Natural killer cell (primary cell): ENCODE measurements around the gene VASH2. TPM values are rescaled to one million over a fixed set of nuclear protein-coding genes. Genes with fewer than 3 reads are reported as not detected.

Experiments used
- ATAC-seq, 3 donors: fragments of 150-1000 bp in 2 of 3; fragments of 200-7000 bp in 1 of 3; cut with Tn5 transposase; 1 replicate in 1 of 3; 2 replicates in 2 of 3; pipeline ENCODE4 v1.10.0; 2021; ENCODE audit warnings: mild to moderate bottlenecking in 2 of 3, moderate library complexity in 2 of 3
- DNase-seq, 2 donors: peaks; one replicate each; pipeline versions ENCODE4 v3.0.0 to v3.0.0-alpha.2; 2013 to 2021; ENCODE audit warnings: mixed read lengths in 1 of 2
- H3K27ac ChIP-seq: one replicate; pipeline ENCODE4 v1.5.1; 2013; ENCODE audit warnings: mild to moderate bottlenecking, low read length
- H3K27me3 ChIP-seq: one replicate; pipeline ENCODE4 v1.6.1; 2013; ENCODE audit warnings: low read length; ENCODE audit not compliant: control insufficient read depth, insufficient read depth
- H3K36me3 ChIP-seq: one replicate; pipeline ENCODE4 v1.6.1; 2013; ENCODE audit warnings: low read length; ENCODE audit not compliant: control insufficient read depth, insufficient read depth
- H3K4me1 ChIP-seq: one replicate; pipeline ENCODE4 v1.6.1; 2013; ENCODE audit warnings: low read length; ENCODE audit not compliant: control insufficient read depth, insufficient read depth
- H3K4me3 ChIP-seq: one replicate; pipeline ENCODE4 v1.5.1; 2013; ENCODE audit warnings: low read length
- H3K9me3 ChIP-seq: one replicate; pipeline ENCODE4 v1.6.1; 2013; ENCODE audit warnings: low read length; ENCODE audit not compliant: control insufficient read depth, insufficient read depth
- H3K27ac Mint-ChIP-seq, 2 donors: one replicate each; pipeline ENCODE4 v1.8.0; 2022; ENCODE audit warnings: mild to moderate bottlenecking in 2 of 2, mixed read lengths in 2 of 2, moderate library complexity in 1 of 2
- H3K27me3 Mint-ChIP-seq, 2 donors: one replicate each; pipeline ENCODE4 v1.8.0; 2022; ENCODE audit warnings: low read depth in 2 of 2, mixed read lengths in 2 of 2
- H3K36me3 Mint-ChIP-seq: one replicate; pipeline ENCODE4 v1.8.0; 2022; ENCODE audit warnings: mixed read lengths
- H3K4me1 Mint-ChIP-seq, 2 donors: one replicate each; pipeline ENCODE4 v1.8.0; 2022; ENCODE audit warnings: mixed read lengths in 2 of 2
- H3K4me3 Mint-ChIP-seq: one replicate; pipeline ENCODE4 v1.8.0; 2022; ENCODE audit warnings: mild to moderate bottlenecking, moderate library complexity, mixed read lengths
- H3K9me3 Mint-ChIP-seq, 2 donors: one replicate each; pipeline ENCODE4 v1.8.0; 2022; ENCODE audit warnings: mixed read lengths in 2 of 2
- WGBS: methylation state at CpG from one replicate; pipeline ENCODE4 v1.1.7; 2013; ENCODE audit warnings: missing lambda C conversion rate; ENCODE audit not compliant: insufficient coverage; 5-methylcytosine and 5-hydroxymethylcytosine counted together
- intact Hi-C: fragments of 100-400 bp; cut with micrococcal nuclease; formaldehyde crosslinking; loops from one replicate; pipeline ENCODE4 v1.14.2; 2022
- total RNA-seq, 4 donors: library from RNA; stranded (reverse); fragments of 120-200 nt in 1 of 4; gene quantifications; one replicate each; pipeline versions ENCODE4 v1.2.3 to v1.2.4, GENCODE V29; 2013 to 2022
- TF ChIP-seq, protein P1 (sequence below): fragments of 200-600 bp; IDR thresholded peaks from one replicate; pipeline ENCODE4 v1.8.0; 2022; ENCODE audit warnings: antibody characterized with exemption

VASH2 gene
- total RNA-seq, 3 donors from 2014 or later (not counting 1 experiment from before 2014, with no cell fraction given), result not detected

GRCh38 chr1:213032651-213033050, 82.3 kb downstream of the VASH2 start:
- H3K36me3 ChIP-seq, result no peaks in the 10 kb centered on the region
- TF ChIP-seq, protein P1, sequence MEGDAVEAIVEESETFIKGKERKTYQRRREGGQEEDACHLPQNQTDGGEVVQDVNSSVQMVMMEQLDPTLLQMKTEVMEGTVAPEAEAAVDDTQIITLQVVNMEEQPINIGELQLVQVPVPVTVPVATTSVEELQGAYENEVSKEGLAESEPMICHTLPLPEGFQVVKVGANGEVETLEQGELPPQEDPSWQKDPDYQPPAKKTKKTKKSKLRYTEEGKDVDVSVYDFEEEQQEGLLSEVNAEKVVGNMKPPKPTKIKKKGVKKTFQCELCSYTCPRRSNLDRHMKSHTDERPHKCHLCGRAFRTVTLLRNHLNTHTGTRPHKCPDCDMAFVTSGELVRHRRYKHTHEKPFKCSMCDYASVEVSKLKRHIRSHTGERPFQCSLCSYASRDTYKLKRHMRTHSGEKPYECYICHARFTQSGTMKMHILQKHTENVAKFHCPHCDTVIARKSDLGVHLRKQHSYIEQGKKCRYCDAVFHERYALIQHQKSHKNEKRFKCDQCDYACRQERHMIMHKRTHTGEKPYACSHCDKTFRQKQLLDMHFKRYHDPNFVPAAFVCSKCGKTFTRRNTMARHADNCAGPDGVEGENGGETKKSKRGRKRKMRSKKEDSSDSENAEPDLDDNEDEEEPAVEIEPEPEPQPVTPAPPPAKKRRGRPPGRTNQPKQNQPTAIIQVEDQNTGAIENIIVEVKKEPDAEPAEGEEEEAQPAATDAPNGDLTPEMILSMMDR, result no peak
- H3K36me3 Mint-ChIP-seq, result no peaks in the 10 kb centered on the region
- H3K4me3 Mint-ChIP-seq, result no peak overlapping the region
- no peaks in the 10 kb centered on the region for H3K4me1 ChIP-seq
- DNase-seq (no peak), ATAC-seq (no peak)
- peaks cover 5% of the 10 kb centered on the region in 2 donors for H3K4me1 Mint-ChIP-seq
- H3K27me3 Mint-ChIP-seq, result peaks cover 29 to 35% of the 10 kb centered on the region in 2 donors
- no peak overlapping the region for H3K4me3 ChIP-seq
- H3K27ac ChIP-seq, result no peak overlapping the region
- intact Hi-C loops, result no loop called here
- H3K27ac Mint-ChIP-seq, result no peak overlapping the region
- H3K27me3 ChIP-seq, result peaks cover 3% of the 10 kb centered on the region
- no peaks in the 10 kb centered on the region for H3K9me3 ChIP-seq
- no peaks in the 10 kb centered on the region for H3K9me3 Mint-ChIP-seq

- Histone ChIP-seq H3K27me3 (peaks cover 2% of the 10 kb centered on the region), H3K9me3 (no peaks in the 10 kb centered on the region), H3K4me3 (no peak overlapping the region), H3K27ac (no peak overlapping the region), H3K36me3 (no peaks in the 10 kb centered on the region), H3K4me1 (no peaks in the 10 kb centered on the region)
- Mint-ChIP-seq H3K9me3 (no peaks in the 10 kb centered on the region), H3K27ac (no peak overlapping the region), H3K4me3 (no peak overlapping the region), H3K36me3 (no peaks in the 10 kb centered on the region), H3K4me1 (peaks cover 5% of the 10 kb centered on the region in 2 donors), H3K27me3 (peaks cover 29 to 31% of the 10 kb centered on the region in 2 donors)
- no peak for ATAC-seq
- intact Hi-C loops, result no loop called here
- WGBS, result 95% methylated on average over 1 of the region's 1 CpG
- TF ChIP-seq, protein P1, result no peak
- no peak for DNase-seq
Observed at GRCh38 chr1:213034713-213035112, 84.4 kb downstream of the VASH2 start.

DNA sequence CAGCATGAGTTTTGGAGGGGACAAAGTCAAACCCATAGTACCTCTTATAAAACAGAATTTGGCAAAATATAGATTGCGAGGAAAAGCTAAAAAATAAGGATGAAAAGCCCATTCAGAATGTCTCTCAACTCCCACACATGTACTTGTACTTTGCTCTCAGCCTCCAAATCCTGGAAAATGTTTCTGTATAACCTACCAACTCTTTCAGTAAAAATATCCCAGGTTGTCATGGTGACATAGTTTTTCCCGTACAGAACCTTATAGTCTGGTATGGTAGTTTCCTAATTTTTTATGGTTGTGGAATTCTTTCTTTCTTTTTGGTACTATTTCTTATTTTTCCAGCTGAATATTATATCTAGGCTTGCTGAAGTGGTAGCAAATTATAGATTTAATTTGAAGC, 85.2 kb downstream of the VASH2 start:
- Mint-ChIP-seq H3K27me3 (peaks cover 23 to 24% of the 10 kb centered on the region in 2 donors), H3K9me3 (no peaks in the 10 kb centered on the region), H3K4me1 (peaks cover 5% of the 10 kb centered on the region in 2 donors), H3K36me3 (no peaks in the 10 kb centered on the region), H3K4me3 (no peak overlapping the region), H3K27ac (no peak overlapping the region)
- Histone ChIP-seq H3K4me1 (no peaks in the 10 kb centered on the region), H3K27me3 (no peaks in the 10 kb centered on the region), H3K27ac (no peak overlapping the region), H3K4me3 (no peak overlapping the region), H3K36me3 (no peaks in the 10 kb centered on the region), H3K9me3 (no peaks in the 10 kb centered on the region)
- TF ChIP-seq, protein P1, result no peak
- intact Hi-C loops, result no loop called here
- WGBS, result 89% methylated on average over 1 of the region's 2 CpGs
- DNase-seq, result no peak
- ATAC-seq, result no peak

Other genes starting within 250 kb of the VASH2 start
- gene NSL1, start 158.8 kb upstream of the VASH2 start, total RNA-seq, result 10 to 100 TPM; 17.0 to 23.8 (median 23.4) TPM
- gene TATDN3, start 158.6 kb upstream of the VASH2 start, total RNA-seq, result 10 to 100 TPM; 11.6 to 14.6 (median 13.4) TPM
- gene SPATA45, start 102.9 kb upstream of the VASH2 start, total RNA-seq, result under 1 TPM in 1 of 3 donors, not detected in 2; 0.80 TPM
- 10 to 100 TPM in 2 of 3 donors, 1 to 10 TPM in 1; 8.1 to 15.0 (median 11.4) TPM for gene FLVCR1, start 92.3 kb upstream of the VASH2 start, total RNA-seq
- gene ANGEL2, start 65.3 kb downstream of the VASH2 start, total RNA-seq, result 10 to 100 TPM; 68.1 to 75.3 (median 72.1) TPM
- gene RPS6KC1, start 100.7 kb downstream of the VASH2 start, total RNA-seq, result 10 to 100 TPM; 19.6 to 32.7 (median 24.1) TPM